Progenitor cell of endocrine pancreas (in vitro differentiated cells): ENCODE measurements around the gene BAG3. TPM values are rescaled to one million over a fixed set of nuclear protein-coding genes. Genes with fewer than 3 reads are reported as not detected.

Experiments used
- DNase-seq: peaks from one replicate; pipeline ENCODE4 v3.0.0; 2021; ENCODE audit warnings: low spot score; ENCODE audit not compliant: unreplicated experiment
- H3K27ac Mint-ChIP-seq: 2 replicates; pipeline ENCODE4 v1.8.0; 2021; ENCODE audit warnings: mild to moderate bottlenecking, moderate library complexity, mixed read lengths
- H3K27me3 Mint-ChIP-seq: 2 replicates; pipeline ENCODE4 v1.8.0; 2021; ENCODE audit warnings: mixed read lengths
- H3K36me3 Mint-ChIP-seq: 2 replicates; pipeline ENCODE4 v1.8.0; 2022; ENCODE audit warnings: mixed read lengths; ENCODE audit not compliant: insufficient read depth
- H3K4me1 Mint-ChIP-seq: 2 replicates; pipeline ENCODE4 v1.8.0; 2021; ENCODE audit warnings: low read depth, mixed read lengths
- H3K4me3 Mint-ChIP-seq: 2 replicates; pipeline ENCODE4 v1.8.0; 2021; ENCODE audit warnings: low read depth, mild to moderate bottlenecking, moderate library complexity, mixed read lengths
- H3K9me3 Mint-ChIP-seq: 2 replicates; pipeline ENCODE4 v1.8.0; 2021; ENCODE audit warnings: low read depth, mixed read lengths
- CTCF ChIP-seq: fragments of 200-600 bp; sonication (generic); IDR thresholded peaks from one replicate; pipeline ENCODE4 v1.5.0; 2021; ENCODE audit warnings: antibody characterized with exemption, mild to moderate bottlenecking; ENCODE audit not compliant: unreplicated experiment
- total RNA-seq: library from RNA; stranded (reverse); gene quantifications from 2 replicates; pipeline ENCODE4 v1.2.1, GENCODE V29; 2021

The BAG3 gene
- total RNA-seq, 1 donor from 2014 or later = 19.2 TPM

GRCh38 chr10:119677126-119677525 is 25.9 kb downstream of the BAG3 start:
- Mint-ChIP-seq H3K27me3 (no peaks in the 10 kb centered on the region), H3K36me3 (peaks cover 19% of the 10 kb centered on the region), H3K27ac (no peak overlapping the region)

GRCh38 chr10:119677904-119678755 is 26.9 kb downstream of the BAG3 start:
- TF ChIP-seq CTCF = no peak

More at GRCh38 chr10:119677126-119677525, 25.9 kb downstream of the BAG3 start:
- no peak for DNase-seq
- H3K4me3 Mint-ChIP-seq = no peak overlapping the region
- no peaks in the 10 kb centered on the region for H3K9me3 Mint-ChIP-seq
- no peak for TF ChIP-seq CTCF
- no peaks in the 10 kb centered on the region for H3K4me1 Mint-ChIP-seq

GRCh38 chr10:119679480-119679829 is 28.3 kb downstream of the BAG3 start:
- no peaks in the 10 kb centered on the region for H3K4me1 Mint-ChIP-seq
- no peak overlapping the region for H3K4me3 Mint-ChIP-seq
- no peak for DNase-seq
- no peak overlapping the region for H3K27ac Mint-ChIP-seq
- H3K9me3 Mint-ChIP-seq = no peaks in the 10 kb centered on the region
- H3K27me3 Mint-ChIP-seq = no peaks in the 10 kb centered on the region
- peaks cover 7% of the 10 kb centered on the region for H3K36me3 Mint-ChIP-seq
- no peak for TF ChIP-seq CTCF

More at GRCh38 chr10:119677904-119678755, 26.9 kb downstream of the BAG3 start:
- DNase-seq = no peak
- Mint-ChIP-seq H3K27ac (no peak overlapping the region), H3K9me3 (no peaks in the 10 kb centered on the region), H3K27me3 (no peaks in the 10 kb centered on the region), H3K4me1 (no peaks in the 10 kb centered on the region), H3K36me3 (peaks cover 14% of the 10 kb centered on the region), H3K4me3 (no peak overlapping the region)

- Mint-ChIP-seq H3K4me3 (no peak overlapping the region), H3K36me3 (peaks cover 7% of the 10 kb centered on the region), H3K4me1 (no peaks in the 10 kb centered on the region), H3K27ac (no peak overlapping the region), H3K9me3 (no peaks in the 10 kb centered on the region), H3K27me3 (no peaks in the 10 kb centered on the region)
- no peak for DNase-seq
- no peak for TF ChIP-seq CTCF
Measured at GRCh38 chr10:119680050-119680449, 28.9 kb downstream of the BAG3 start.

- no peak for DNase-seq
- H3K4me3 Mint-ChIP-seq = no peak overlapping the region
- peaks cover 7% of the 10 kb centered on the region for H3K36me3 Mint-ChIP-seq
- no peaks in the 10 kb centered on the region for H3K9me3 Mint-ChIP-seq
- H3K4me1 Mint-ChIP-seq = no peaks in the 10 kb centered on the region
- H3K27ac Mint-ChIP-seq = no peak overlapping the region
- TF ChIP-seq CTCF = no peak
- no peaks in the 10 kb centered on the region for H3K27me3 Mint-ChIP-seq
Measured at GRCh38 chr10:119680650-119681081, 29.5 kb downstream of the BAG3 start.
